Measurements from ENCODE around the gene PUS1.
"Not testable (repeated sequence)": the region's sequence is repeated elsewhere in the genome, so short reads cannot be mapped to it uniquely, and the experiment has no call there.

Gene PUS1

GRCh38 chr12:131963381-131963780 lies 34.3 kb downstream of the PUS1 start:
- DNase-seq: no peak

DNA sequence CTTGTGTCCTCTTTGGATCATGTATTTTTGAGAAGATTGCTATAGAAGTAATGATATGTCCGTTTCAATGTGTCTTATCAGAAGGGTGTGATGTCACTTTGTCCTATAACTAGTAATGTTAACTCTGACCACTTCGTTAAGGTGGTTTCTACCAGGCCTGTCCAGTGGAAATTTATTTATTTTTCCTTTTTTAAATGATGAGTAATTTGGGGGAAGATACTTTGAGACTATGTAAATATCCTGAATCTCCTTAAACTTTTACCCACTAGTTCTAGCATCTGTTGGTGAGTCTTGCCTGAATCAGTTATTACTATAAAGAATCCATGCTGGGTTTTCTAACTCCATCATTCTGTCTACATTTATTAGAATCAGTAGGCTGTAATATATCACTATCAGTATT lies 36.0 kb downstream of the PUS1 start:
- no peak for DNase-seq

DNA sequence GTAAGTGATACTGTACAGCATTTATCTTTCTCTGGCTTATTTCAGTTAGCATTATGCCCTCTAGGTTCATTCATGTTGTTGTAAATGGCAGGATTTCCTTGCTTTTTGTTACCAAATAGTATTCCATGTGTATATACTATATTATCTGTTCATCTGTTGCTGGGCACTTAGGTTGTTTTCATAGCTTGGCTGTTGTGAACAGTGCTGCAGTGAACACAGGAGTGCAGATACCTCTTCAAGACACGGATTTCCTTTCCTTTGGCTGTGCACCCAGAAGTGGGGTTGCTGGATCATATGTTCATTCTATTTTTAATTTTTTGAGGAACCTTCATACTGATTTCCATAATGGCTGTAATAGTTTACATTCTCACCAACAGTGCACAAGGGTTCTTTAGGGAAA lies 42.1 kb downstream of the PUS1 start:
- DNase-seq: no peak

DNA sequence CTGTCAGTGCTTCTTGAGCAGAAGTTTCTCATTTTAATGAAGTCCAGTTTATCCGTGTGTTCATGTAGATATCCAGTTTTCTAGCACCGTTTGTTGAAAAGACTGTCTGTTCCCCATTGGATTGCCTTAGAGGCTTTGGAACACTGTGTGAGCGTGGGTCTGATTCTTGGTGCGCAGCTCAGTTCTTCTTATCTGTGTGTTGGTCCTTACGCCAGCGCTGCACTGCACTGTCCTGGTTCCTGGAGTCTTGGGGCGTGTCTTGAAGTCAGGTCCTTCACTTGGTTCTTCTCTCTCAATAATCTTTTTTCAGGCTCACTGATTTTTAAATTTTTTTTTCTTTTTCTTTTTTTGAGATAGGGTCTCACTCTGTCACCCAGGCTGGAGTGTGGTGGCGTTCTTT lies 46.2 kb downstream of the PUS1 start:
- DNase-seq: no peak

DNA sequence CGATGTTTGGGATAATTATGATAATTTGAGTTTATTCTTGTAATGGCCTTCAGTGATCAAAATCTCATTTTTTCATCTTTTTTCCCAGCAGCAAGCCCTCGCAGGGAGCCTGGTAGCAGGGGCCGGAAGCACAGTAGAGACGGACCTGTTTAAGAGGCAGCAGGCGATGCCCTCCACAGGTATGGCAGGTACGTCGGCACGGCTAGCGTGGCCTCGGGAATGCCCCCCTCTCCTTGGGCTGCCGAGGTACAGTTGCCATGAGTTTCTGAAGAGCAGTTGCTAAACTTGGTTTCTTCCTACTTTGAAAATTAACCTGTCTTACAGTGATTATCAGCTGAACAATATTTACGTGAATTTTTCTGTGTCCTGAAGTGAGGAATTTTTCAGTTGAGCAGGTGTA lies 50.5 kb downstream of the PUS1 start:
- DNase-seq: no peak

DNA sequence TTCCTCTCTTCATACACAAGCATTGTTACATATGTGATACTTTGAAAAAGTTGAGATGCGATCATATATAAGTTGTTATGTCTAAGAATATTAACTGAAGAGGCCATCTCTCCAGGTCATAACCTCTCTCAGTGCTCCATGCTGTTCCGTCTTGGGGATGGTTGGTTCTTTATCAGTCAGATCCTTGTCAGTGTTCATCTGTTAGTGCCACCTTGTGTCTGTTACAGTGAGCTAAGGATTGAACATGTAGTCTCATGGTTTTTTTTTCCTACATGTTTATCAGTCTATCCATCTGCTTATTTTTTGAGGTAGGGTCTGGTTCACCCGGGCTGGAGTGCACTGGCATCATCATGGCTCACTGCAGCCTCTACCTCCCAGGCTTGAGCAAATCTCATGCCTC lies 51.2 kb downstream of the PUS1 start:
- no peak for DNase-seq

DNA sequence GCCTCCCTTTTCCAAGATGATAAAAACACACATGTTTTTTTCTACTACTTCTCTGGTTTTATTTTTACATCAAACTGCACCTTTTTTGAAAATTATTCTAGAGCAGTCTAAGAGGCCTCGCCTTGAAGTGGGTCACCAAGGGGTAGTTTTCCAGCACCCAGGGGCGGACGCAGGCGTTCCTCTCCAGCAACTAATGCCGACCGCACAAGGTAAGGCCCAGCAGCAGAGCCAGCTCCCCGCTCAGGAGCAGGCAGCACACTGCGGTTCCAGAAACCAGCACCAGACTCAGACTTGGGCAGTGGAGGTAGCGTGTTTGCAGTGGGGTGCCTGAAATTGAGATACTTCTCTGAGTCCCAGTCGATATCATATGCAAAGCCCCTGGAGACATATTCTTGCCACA lies 52.3 kb downstream of the PUS1 start:
- no peak for DNase-seq

DNA sequence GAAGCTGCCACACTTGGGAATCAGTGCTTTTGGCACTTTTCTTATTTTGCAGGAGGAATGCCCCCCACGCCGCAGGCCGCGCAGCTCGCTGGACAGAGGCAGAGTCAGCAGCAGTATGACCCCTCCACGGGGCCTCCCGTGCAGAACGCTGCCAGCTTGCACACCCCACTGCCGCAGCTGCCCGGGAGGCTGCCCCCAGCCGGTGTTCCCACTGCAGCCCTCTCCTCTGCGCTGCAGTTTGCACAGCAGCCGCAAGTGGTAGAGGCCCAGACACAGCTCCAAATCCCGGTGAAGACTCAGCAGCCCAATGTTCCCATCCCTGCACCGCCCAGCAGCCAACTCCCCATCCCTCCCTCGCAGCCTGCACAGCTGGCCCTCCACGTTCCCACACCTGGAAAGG lies 53.0 kb downstream of the PUS1 start:
- no peak for DNase-seq

GRCh38 chr12:131983026-131983425 lies 54.0 kb downstream of the PUS1 start:
- DNase-seq: no peak

DNA sequence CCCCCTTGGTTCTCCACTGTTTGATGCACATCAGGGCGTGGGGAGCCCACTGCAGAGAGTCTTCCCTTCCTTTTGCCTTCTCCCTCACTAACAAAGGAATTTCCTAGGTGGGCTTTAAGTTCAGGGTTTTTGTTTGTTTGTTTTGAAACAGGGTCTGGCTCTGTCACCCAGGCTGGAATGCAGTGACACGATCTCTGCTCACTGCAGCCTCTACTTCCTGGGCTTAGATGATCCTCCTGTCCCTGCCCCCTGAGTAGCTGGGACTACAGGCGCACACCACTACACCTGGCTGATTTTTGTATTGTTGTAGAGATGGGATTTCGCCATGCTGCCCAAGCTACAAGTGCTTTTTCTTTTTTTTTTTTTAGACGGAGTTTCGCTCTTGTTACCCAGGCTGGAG lies 54.5 kb downstream of the PUS1 start:
- DNase-seq: no peak

DNA sequence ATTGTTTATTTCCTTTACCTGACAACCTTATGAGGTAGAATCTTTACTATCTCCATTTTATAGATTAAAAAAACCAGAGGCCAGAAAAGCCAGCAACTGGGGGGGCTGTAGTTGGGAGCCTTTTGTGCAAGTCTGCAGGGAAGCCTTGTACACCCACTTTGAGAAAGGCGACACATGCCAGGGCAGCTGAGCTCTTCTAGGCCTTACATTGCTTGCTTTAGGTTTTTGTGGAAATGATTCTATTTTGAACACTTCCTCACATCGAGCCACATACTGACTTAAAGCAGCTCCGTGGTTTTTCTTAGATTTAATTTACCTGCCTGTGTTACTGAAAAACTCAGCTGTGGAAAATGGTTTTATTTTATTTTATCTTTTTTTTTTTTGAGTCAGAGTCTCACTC lies 55.3 kb downstream of the PUS1 start:
- no peak for DNase-seq

DNA sequence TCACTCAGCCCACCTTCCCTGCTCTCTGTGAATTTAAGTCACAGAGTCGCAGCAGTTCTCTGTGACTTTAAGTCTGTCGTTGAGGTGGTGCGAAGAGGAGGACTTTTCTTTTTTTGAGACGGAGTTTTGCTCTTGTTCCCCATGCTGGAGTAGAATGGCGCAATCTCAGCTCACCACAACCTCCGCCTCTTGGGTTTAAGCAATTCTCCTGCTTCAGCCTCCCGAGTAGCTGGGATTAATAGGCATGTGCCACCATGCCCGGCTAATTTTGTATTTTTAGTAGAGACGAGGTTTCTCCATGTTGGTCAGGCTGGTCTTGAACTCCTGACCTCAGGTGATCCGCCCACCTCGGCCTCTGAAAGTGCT lies 56.4 kb downstream of the PUS1 start:
- DNase-seq: not testable (repeated sequence)

GRCh38 chr12:131986361-131986760 lies 57.3 kb downstream of the PUS1 start:
- DNase-seq: no peak

DNA sequence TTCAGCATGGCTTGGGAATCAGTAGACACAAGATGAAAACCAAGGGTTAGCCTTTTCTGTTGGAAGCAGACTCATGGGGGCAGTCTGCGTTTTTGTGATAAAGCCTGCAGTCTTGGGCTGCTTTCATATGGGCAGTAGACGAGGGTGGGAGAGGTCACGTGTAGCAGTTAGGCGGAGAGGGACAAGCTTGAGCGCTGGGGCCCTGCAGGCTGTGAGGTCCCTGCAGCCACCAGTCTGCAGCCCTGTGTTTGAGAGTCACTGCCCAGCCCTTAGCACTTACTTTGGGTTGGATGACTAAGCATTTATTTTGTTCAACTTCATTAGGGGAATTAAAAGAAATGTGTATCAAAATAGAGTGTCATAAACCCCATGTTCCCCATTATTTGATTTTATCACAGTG lies 57.8 kb downstream of the PUS1 start:
- no peak for DNase-seq

DNA sequence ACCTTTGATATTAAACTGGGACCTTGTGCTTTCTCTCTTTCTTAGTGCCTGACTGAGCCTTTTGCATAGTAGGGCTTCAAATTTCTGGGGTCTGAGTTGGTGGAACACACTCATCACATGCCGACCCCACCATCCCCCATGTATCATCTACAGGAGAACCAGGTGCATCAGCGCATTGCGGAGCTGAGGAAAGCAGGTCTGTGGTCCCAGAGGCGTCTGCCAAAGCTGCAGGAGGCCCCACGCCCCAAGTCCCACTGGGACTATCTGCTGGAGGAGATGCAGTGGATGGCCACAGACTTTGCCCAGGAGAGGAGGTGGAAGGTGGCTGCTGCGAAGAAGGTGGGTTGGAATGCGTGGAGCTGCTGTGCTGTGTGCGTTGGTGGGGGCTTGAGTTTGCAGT lies 58.5 kb downstream of the PUS1 start:
- DNase-seq: no peak

DNA sequence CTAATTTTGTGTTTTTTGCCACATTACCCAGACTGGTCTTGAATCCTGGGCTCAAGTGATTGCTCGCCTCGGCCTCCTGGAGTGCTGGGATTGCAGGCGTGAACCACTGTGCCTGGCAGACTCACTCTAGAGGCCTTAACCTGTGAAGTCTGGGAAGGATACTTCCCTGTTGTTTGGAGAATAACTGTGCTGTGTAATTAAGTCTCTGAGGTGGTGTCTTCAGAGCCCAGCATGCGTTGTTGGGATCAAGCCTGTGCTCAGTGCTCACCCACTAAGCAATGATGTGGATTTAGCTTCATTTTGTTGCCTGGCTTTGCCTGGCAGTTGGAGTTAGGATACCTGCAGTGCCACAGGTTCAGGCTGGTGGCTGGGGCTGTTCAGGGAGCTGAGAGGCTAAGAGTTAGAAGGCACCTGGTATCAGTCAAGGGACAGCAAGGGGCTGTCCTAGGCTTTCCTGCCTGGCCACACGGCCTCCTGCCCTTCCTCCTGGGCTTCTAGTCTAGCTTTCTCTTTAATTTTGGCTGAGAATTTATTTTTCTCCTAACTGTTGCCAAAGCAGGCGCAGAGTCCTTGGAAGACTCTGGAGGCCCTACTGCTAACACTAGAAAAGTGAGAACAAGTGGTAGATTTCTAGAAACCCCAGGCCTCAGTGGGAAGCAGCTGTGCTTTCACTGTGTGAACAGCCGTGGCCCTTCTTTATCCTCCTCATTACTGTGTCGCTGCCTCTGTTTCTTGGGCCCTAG lies 59.1 kb downstream of the PUS1 start:
- no peak for DNase-seq

DNA sequence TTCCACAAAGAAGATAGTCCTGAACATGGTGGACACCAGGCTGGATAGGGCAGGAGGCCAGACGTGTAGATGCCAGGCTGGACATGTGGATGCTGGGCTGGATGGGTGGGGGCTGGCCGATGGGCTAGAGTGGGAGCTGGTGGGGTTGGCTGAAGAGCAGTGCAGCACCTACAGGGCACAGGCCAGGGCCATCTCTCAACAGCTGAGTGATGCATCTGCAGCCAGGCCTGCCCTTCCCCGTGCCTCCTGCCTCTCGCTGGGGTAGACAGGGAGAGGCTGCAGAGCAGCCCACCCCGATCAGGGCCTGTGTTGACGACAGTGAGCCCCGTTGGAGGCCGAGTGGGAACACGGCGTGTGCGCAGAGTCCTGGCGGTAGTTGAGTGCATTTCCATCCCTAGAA lies 59.9 kb downstream of the PUS1 start:
- DNase-seq: no peak

GRCh38 chr12:131990066-131990979 lies 61.2 kb downstream of the PUS1 start:
- no peak for DNase-seq

GRCh38 chr12:131990980-131991305 lies 61.9 kb downstream of the PUS1 start:
- DNase-seq: no peak

DNA sequence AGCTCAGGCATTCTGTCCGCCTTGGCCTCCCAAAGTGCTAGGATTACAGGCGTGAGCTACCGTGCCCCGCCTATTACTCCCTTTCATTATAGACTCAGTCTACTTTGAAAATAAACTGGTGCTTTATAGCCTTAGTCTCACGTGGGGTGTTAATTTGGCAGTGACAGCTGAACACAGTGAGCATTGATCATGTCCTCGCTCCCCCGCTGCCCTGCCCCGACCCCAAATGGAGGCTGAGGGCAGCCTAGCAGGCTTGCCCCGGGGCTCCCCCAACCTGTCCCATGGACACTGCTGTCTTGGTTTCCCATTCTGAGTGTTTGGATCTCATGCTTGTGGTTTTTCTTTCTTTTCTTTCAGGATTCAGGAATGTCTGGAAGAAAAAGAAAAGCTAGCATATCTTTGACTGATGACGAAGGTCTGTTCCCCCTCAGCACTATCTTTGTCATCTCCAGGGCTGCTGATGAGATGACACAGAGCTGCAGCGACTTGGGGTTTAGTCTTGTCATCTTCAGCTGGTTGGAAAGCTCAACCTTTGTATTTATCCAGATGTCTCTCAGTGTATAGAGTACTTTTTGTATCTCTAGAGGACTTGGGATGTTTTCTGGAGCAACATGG lies 62.8 kb downstream of the PUS1 start:
- no peak for DNase-seq

- no peak for DNase-seq
Measured at GRCh38 chr12:131994589-131994988, 65.5 kb downstream of the PUS1 start.
